GM12878 (cell line): ENCODE data around the gene SATB1. TPM values are rescaled to one million over a fixed set of nuclear protein-coding genes. Genes with fewer than 3 reads are reported as not detected.

Source experiments
- ATAC-seq: fragments of 200-7000 bp; cut with Tn5 transposase; 3 replicates; pipeline ENCODE4 v1.9.1; 2020; ENCODE audit warnings: mild to moderate bottlenecking, moderate library complexity
- BruUV-seq: library from RNA; stranded (reverse); fragments of 400-500 nt; replicated peaks from 2 replicates; lab custom pipeline; 2021; lab: Mats Ljungman, UMichigan
- CTCF ChIA-PET: fragments of 300-600 bp; sonication (Branson Sonifier 250); formaldehyde crosslinking; extraction: SDS; loops from one replicate; lab custom pipeline; 2021; ENCODE audit warnings: inconsistent platforms; lab: Yijun Ruan, JAX
- POLR2A ChIA-PET: fragments of 350-600 bp; formaldehyde crosslinking; extraction: SDS; loops from one replicate; lab custom pipeline; 2021; ENCODE audit warnings: inconsistent platforms; lab: Charles Lee
- RAD21 ChIA-PET: fragments of 300-600 bp; sonication (Branson Sonifier 250); formaldehyde crosslinking; loops from one replicate; lab custom pipeline; 2023; ENCODE audit warnings: antibody characterized with exemption; ENCODE audit not compliant: unreplicated experiment; lab: Charles Lee
- SMC1A ChIA-PET: fragments of 300-600 bp; sonication (Branson Sonifier 250); formaldehyde crosslinking; loops from one replicate; lab custom pipeline; 2023; ENCODE audit not compliant: unreplicated experiment, uncharacterized antibody; lab: Charles Lee
- DNase-seq: peaks from one replicate; pipeline ENCODE4 v3.0.0-alpha.2; 2011; ENCODE audit warnings: low read depth, low spot score
- FAIRE-seq: peaks from 3 replicates; lab custom pipeline; 2011; peaks lifted over from hg19 to GRCh38; lab: Jason Lieb, UNC
- H2AFZ ChIP-seq: 2 replicates; pipeline ENCODE4 v1.6.0; 2011; ENCODE audit warnings: low read depth, low read length, control low read depth; ENCODE audit not compliant: control insufficient read depth
- H3K27ac ChIP-seq: 2 replicates; pipeline ENCODE4 v1.5.1; 2011; ENCODE audit warnings: control low read depth; ENCODE audit not compliant: control insufficient read depth, insufficient read depth
- H3K27me3 ChIP-seq, 2 experiments: replicated peaks in 1 of 2; 2 replicates each; pipeline versions ENCODE4 v1.6.0 to v1.6.1; 2011; ENCODE audit warnings: low read length in 1 of 2; ENCODE audit not compliant: control insufficient read depth in 2 of 2, insufficient read depth in 2 of 2
- H3K36me3 ChIP-seq, 2 experiments: 2 replicates each; pipeline ENCODE4 v1.5.1; 2011; ENCODE audit warnings: low read length in 1 of 2; ENCODE audit not compliant: control insufficient read depth in 2 of 2, insufficient read depth in 2 of 2
- H3K4me1 ChIP-seq: 2 replicates; pipeline ENCODE4 v1.6.1; 2011; ENCODE audit warnings: mild to moderate bottlenecking, low read length, moderate library complexity, mixed read lengths; ENCODE audit not compliant: control insufficient read depth, insufficient read depth
- H3K4me2 ChIP-seq: 2 replicates; pipeline ENCODE4 v1.6.0; 2011; ENCODE audit warnings: control low read depth; ENCODE audit not compliant: control insufficient read depth, insufficient read depth
- H3K4me3 ChIP-seq: fragments of 200-600 bp; sonication (generic); 2 replicates; pipeline ENCODE4 v1.5.1; 2016
- H3K79me2 ChIP-seq: 2 replicates; pipeline ENCODE4 v1.6.0; 2011; ENCODE audit warnings: low read length; ENCODE audit not compliant: control insufficient read depth, insufficient read depth
- H3K9ac ChIP-seq: 2 replicates; pipeline ENCODE4 v1.8.0; 2011; ENCODE audit warnings: low read length, control low read depth, mixed read lengths; ENCODE audit not compliant: control insufficient read depth, insufficient read depth
- H3K9me3 ChIP-seq: replicated peaks from 3 replicates; pipeline ENCODE4 v1.5.1; 2011; ENCODE audit warnings: mild to moderate bottlenecking, low read length; ENCODE audit not compliant: control insufficient read depth, insufficient read depth
- H4K20me1 ChIP-seq: 2 replicates; pipeline ENCODE4 v1.6.0; 2011; ENCODE audit not compliant: control insufficient read depth, insufficient read depth
- BACH1 ChIP-seq: fragments of 450-650 bp; IDR thresholded peaks from 2 replicates; pipeline ENCODE4 v1.6.1; 2017; ENCODE audit warnings: mild to moderate bottlenecking, borderline replicate concordance
- BCLAF1 ChIP-seq: fragments of 450-650 bp; IDR thresholded peaks from 2 replicates; pipeline ENCODE4 v1.6.1; 2017; ENCODE audit warnings: antibody characterized with exemption, mild to moderate bottlenecking, moderate library complexity
- EED ChIP-seq: sonication (generic); IDR thresholded peaks from 2 replicates; pipeline ENCODE4 v1.6.1; 2016; ENCODE audit warnings: antibody characterized with exemption, low read depth
- EP300 ChIP-seq, 2 experiments: fragments of 150-350 bp in 1 of 2; IDR thresholded peaks; 2 replicates each; pipeline ENCODE4 v1.6.1; 2011 to 2012; ENCODE audit warnings: low read depth in 2 of 2, low read length in 2 of 2, borderline replicate concordance in 1 of 2, improper control_type of control experiment in 1 of 2, inconsistent platforms in 1 of 2; ENCODE audit not compliant: control insufficient read depth in 1 of 2
- HDGF ChIP-seq: fragments of 450-650 bp; IDR thresholded peaks from 2 replicates; pipeline ENCODE4 v1.6.1; 2016; ENCODE audit warnings: antibody characterized with exemption
- IRF4 ChIP-seq: IDR thresholded peaks from 2 replicates; pipeline ENCODE4 v1.6.1; 2011; ENCODE audit warnings: low read depth, low read length
- JUNB ChIP-seq: IDR thresholded peaks from 2 replicates; pipeline ENCODE4 v1.6.1; 2016; ENCODE audit warnings: antibody characterized with exemption, mild to moderate bottlenecking
- MYC ChIP-seq: IDR thresholded peaks from 2 replicates; pipeline ENCODE4 v1.6.1; 2011; ENCODE audit warnings: mild to moderate bottlenecking, low read length, moderate library complexity, inconsistent platforms; ENCODE audit not compliant: insufficient read depth, insufficient replicate concordance, insufficient read length, severe bottlenecking
- NFYB ChIP-seq: IDR thresholded peaks from 2 replicates; pipeline ENCODE4 v1.6.1; 2011; ENCODE audit warnings: low read depth, mild to moderate bottlenecking, low read length, improper control_type of control experiment, moderate library complexity; ENCODE audit not compliant: insufficient read depth
- RB1 ChIP-seq: fragments of 450-650 bp; formaldehyde crosslinking; IDR thresholded peaks from 2 replicates; pipeline ENCODE4 v1.6.1; 2017; ENCODE audit warnings: mild to moderate bottlenecking, borderline replicate concordance
- SMC3 ChIP-seq: IDR thresholded peaks from 2 replicates; pipeline ENCODE4 v1.6.1; 2011; ENCODE audit warnings: low read length, improper control_type of control experiment, borderline replicate concordance
- STAT1 ChIP-seq: fragments of 450-650 bp; conservative IDR thresholded peaks from 2 replicates; pipeline ENCODE4 v1.6.1; 2014; ENCODE audit warnings: antibody characterized with exemption, mild to moderate bottlenecking
- TBL1XR1 ChIP-seq: IDR thresholded peaks from 2 replicates; pipeline ENCODE4 v1.6.1; 2012; ENCODE audit warnings: low read depth, low read length, improper control_type of control experiment
- WRNIP1 ChIP-seq: IDR thresholded peaks from 2 replicates; pipeline ENCODE4 v1.6.1; 2011; ENCODE audit warnings: low read depth, low read length, improper control_type of control experiment, borderline replicate concordance
- ZBED1 ChIP-seq: IDR thresholded peaks from 2 replicates; pipeline ENCODE4 v1.6.1; 2016; ENCODE audit warnings: borderline replicate concordance
- ZNF592 ChIP-seq: fragments of 450-650 bp; IDR thresholded peaks from 2 replicates; pipeline ENCODE4 v1.6.1; 2017; ENCODE audit warnings: mild to moderate bottlenecking, moderate library complexity
- WGBS: methylation state at CpG from one replicate; pipeline ENCODE4 v1.1.6; 2016; ENCODE audit warnings: low lambda C conversion rate; ENCODE audit not compliant: insufficient replicate concordance, insufficient coverage; ENCODE audit errors: missing lambda C conversion rate; 5-methylcytosine and 5-hydroxymethylcytosine counted together
- in situ Hi-C: fragments of 300-500 bp; cut with MboI; formaldehyde crosslinking; loops from 9 replicates; pipeline ENCODE4 v1.14.3; 2018; ENCODE audit warnings: mixed read lengths
- intact Hi-C: fragments of 100-400 bp; cut with micrococcal nuclease; formaldehyde crosslinking; loops from one replicate; pipeline ENCODE4 v1.14.2; 2022; ENCODE audit not compliant: unreplicated experiment
- polyA plus RNA-seq, 11 experiments: library from polyadenylated mRNA; depleted of rRNA in 4 of 11; unstranded in 6 of 11; stranded (reverse) in 5 of 11; fragments of >200 nt; fragmentation: Nextera tagmentation in 4 of 11; fragmentation: Illumina TruSeq in 1 of 11; extraction: Ambion mirVana in 4 of 11; extraction: Trizol in 1 of 11; gene quantifications; 1 replicate in 1 of 11; 2 replicates in 10 of 11; pipeline versions ENCODE4 v1.2.1 to v1.2.3, GENCODE V29; 2011 to 2016; ENCODE audit warnings: inconsistent platforms in 2 of 11, missing spikeins in 2 of 11, low read depth in 1 of 11
- total RNA-seq, 4 experiments: library from RNA; depleted of rRNA in 3 of 4; stranded (reverse); fragments of >200 nt in 3 of 4; fragmentation: Illumina TruSeq in 1 of 4; extraction: Trizol in 1 of 4; gene quantifications; 2 replicates each; pipeline versions ENCODE4 v1.2.1 to v1.2.3, GENCODE V29; 2013 to 2021

Gene SATB1
- total and polyA plus RNA-seq, 10 of the 15 experiments (the other 5 are each of a cell fraction or from before 2014, with no cell fraction given): 0.01 to 0.72 (median 0.07) TPM; not detected in 4

GRCh38 chr3:18372786-18373405, 52.2 kb downstream of the SATB1 start:
- in situ Hi-C loops: no loop called here
- Histone ChIP-seq H3K79me2 (no peaks in the 10 kb centered on the region), H2AFZ (no peak overlapping the region), H3K36me3 (no peaks in the 10 kb centered on the region), H3K4me3 (no peak overlapping the region), H3K27ac (no peak overlapping the region), H3K9me3 (no peaks in the 10 kb centered on the region), H3K9ac (no peak overlapping the region), H3K4me1 (no peaks in the 10 kb centered on the region), H3K4me2 (no peak overlapping the region), H3K27me3 (no peaks in the 10 kb centered on the region; a peak in 1 of 4 replicates), H4K20me1 (no peaks in the 10 kb centered on the region)
- ChIA-PET SMC1A (no interaction called here), RAD21 (no interaction called here), CTCF (interaction anchor here (1.6 kb wide), 1 partner anchor 16 kb away, joined by 8 read pairs; no protein-coding TSS in a partner anchor), POLR2A (no interaction called here)
- FAIRE-seq: no peak
- ATAC-seq: no peak
- no peak for DNase-seq
- no TSS peak for BruUV-seq
- intact Hi-C loops: no loop called here
- WGBS: 27% methylated on average over 4 of the region's 4 CpGs
- TF ChIP-seq ZNF592 (no peak), STAT1 (no peak), ZBED1 (no peak), BACH1 (no peak), MYC (no peak), HDGF (no peak), SMC3 (no peak), RB1 (no peak), NFYB (no peak), IRF4 (no peak), TBL1XR1 (no peak), JUNB (no peak), EP300 (IDR thresholded peaks at IDR 0.05; ENCODE audit: borderline replicate concordance in 1 of 2, control insufficient read depth in 1 of 2, low read depth in 2 of 2, low read length in 2 of 2) (no peak), EED (no peak), BCLAF1 (no peak), WRNIP1 (no peak)
